GM18873 (cell line): ENCODE results near the gene GLT1D1.

ENCODE experiments used
- ATAC-seq: cut with Tn5 transposase; IDR thresholded peaks from one replicate; pipeline ENCODE4 v1.9.1; 2021; ENCODE audit warnings: mild to moderate bottlenecking, moderate library complexity, moderate number of reproducible peaks; ENCODE audit not compliant: unreplicated experiment, low FRiP score

The GLT1D1 gene

DNA sequence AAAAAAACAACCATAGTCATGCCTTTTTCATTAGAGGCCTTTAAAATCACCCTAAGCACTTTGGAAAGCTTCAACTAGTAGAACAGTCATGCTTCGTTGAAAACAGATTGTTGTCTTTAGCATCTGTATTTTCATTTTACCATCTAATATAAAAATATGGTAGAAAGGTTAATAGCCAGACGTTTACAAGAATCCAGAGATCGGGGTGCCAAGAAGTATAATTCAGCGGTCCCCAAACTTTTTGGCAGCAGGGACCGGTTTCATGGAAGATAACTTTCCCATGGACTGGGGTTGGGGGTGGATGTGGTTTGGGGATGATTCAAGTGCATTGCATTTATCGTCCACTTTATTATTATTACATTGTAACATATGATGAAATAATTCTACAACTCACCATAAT is 138.4 kb downstream of the GLT1D1 start:
- ATAC-seq = no peak

DNA sequence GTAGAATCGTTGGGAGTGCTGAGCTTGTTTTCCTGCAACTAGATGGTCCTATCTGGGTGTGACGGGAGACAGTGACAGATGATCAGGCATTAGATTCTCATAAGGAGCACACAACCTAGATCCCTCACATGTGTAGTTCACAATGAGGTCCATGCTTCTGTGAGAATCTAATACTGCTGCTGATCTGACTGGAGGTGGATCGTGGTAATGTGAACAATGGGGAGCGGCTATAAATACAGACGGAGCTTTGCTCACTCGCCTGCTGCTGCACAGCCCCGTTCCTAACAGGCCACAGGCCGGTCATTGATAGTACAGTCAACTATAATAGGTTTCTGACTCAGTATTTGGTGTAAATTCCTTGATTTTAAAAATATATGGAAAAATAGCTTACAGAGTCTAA is 138.8 kb downstream of the GLT1D1 start:
- ATAC-seq = no peak

GRCh38 chr12:128992550-128992949 is 139.3 kb downstream of the GLT1D1 start:
- ATAC-seq = no peak

DNA sequence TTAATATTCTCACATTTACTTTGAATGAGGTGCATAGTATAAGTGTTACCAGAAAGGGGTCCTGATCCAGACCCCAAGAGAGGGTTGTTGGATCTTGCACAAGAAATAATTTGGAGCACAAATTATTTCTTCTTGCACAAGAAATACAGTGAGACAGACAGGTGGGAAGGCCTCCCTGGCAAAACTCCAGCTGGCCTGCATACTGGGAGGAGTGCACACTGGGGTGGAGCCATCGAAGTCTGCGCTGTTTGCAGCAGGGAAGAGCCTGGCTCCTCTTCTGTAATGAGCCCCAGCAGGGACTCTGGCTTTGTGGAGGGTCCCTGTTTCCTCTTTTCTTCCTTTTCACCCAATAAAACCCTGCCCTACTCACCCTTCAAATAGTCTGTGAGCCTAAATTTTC is 141.6 kb downstream of the GLT1D1 start:
- ATAC-seq = no peak

DNA sequence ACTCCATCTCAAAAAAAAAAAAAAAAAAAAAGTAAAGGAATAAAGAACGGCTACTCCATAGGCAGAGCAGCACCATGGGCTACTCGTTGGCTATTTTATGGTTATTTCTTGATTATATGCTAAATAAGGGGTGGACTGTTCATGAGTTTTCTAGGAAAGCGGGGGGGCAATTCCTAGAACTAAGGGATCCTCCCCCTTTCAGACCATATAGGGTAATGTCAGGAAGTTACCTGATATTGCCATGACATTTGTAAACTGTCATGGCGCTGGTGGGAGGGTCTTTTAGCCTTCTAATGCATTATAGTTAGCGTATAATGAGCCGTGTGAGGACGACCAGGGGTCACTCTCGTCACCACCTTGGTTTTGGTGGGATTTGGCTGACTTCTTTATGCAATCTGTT is 142.3 kb downstream of the GLT1D1 start:
- ATAC-seq = no peak

- ATAC-seq = no peak
Measured at GRCh38 chr12:129001826-129002225, 148.5 kb downstream of the GLT1D1 start.

GRCh38 chr12:129002427-129002826 is 149.1 kb downstream of the GLT1D1 start:
- ATAC-seq = no peak

- ATAC-seq = no peak
Measured at GRCh38 chr12:129005416-129005815, 152.1 kb downstream of the GLT1D1 start.

- no peak for ATAC-seq
Measured at GRCh38 chr12:129005829-129006228, 152.6 kb downstream of the GLT1D1 start.

DNA sequence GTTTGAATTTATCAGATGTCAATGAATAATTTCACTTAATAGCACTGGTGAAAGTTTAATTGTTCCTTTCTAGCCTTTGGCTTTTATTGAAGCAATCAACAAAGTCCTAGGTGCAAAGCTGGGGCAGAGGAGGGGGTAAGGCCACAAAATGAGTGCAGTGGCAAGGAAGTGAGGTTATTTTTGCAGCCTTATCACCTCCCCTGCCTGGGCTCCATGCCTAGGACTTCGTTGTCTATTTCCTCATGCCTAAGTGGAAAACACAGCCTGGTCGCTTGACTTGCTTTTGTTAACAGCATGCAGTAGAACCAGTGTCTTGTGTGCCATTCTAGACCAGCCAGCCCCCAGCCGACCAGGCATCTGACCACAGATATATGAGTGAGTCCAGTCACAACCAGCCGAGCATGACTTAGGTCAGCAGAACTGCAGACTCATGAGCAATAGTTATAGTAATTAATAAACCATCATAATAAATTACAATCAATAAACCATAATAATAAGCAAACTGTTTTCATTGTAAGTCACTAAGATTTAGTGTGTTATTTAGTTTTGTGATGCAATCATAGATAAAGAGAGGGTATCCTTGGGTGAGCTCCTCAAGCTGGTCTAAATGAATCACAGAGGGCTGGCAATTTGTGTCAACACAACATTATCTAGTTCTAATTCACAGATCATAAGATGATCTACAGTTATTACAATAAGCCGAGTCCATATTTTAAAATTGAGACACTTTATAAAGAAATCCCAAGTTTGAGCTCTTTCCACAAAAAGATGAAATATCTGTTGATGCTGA is 156.8 kb downstream of the GLT1D1 start:
- no peak for ATAC-seq

DNA sequence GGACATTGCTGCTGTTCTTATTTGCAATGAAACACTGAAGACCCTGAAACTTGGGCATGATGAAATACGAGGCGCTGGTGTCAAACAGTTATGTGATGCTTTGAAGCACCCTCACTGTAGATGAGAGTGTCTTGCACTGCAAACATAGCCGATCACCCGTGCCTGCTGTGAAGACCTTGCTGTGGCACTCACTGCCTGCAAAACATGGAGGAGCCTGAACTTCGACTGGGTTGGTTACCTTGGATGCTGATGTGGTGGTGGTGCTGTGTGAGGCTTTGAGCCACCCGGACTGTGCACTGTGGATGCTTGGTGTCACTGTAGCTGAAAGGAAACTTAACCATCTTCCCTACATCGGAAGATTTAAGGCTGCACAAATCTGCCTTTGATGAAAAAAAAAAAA is 162.9 kb downstream of the GLT1D1 start:
- no peak for ATAC-seq

DNA sequence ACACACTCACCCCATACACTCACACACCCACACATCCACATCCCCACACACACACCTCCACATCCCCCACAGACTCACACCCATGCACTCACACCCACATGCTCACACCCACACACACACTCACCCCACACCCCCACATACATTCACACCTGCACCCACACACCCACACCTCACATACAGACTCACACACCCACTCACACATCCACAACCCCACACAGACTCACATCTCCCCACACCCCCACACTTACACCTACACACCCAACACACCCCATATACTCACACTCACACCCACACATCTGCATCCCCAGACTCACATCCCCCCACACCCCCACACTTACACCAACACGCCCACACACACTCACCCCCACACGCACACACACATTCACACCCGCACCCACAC is 171.8 kb downstream of the GLT1D1 start:
- no peak for ATAC-seq

- ATAC-seq = no peak
Measured at GRCh38 chr12:129028844-129029243, 175.6 kb downstream of the GLT1D1 start.
